Chondrocyte (in vitro differentiated cells): ENCODE measurements around the gene L1CAM. TPM values are rescaled to one million over a fixed set of nuclear protein-coding genes. Genes with fewer than 3 reads are reported as not detected.

Source experiments
- DNase-seq: peaks from one replicate; pipeline ENCODE4 v3.0.0; 2021; ENCODE audit warnings: mixed read lengths, low spot score
- H3K27ac Mint-ChIP-seq: one replicate; pipeline ENCODE4 v1.8.0; 2021; ENCODE audit warnings: mild to moderate bottlenecking, moderate library complexity, mixed read lengths; ENCODE audit not compliant: unreplicated experiment
- H3K27me3 Mint-ChIP-seq: 2 replicates; pipeline ENCODE4 v1.8.0; 2021; ENCODE audit warnings: low read depth, mixed read lengths
- H3K36me3 Mint-ChIP-seq: 2 replicates; pipeline ENCODE4 v1.8.0; 2021; ENCODE audit warnings: low read depth, mixed read lengths
- H3K4me1 Mint-ChIP-seq: 2 replicates; pipeline ENCODE4 v1.8.0; 2021; ENCODE audit warnings: low read depth, mild to moderate bottlenecking, mixed read lengths
- H3K4me3 Mint-ChIP-seq: one replicate; pipeline ENCODE4 v1.8.0; 2021; ENCODE audit warnings: mild to moderate bottlenecking, moderate library complexity, mixed read lengths; ENCODE audit not compliant: unreplicated experiment
- H3K9me3 Mint-ChIP-seq: 2 replicates; pipeline ENCODE4 v1.8.0; 2021; ENCODE audit warnings: low read depth, mixed read lengths
- total RNA-seq: library from RNA; stranded (reverse); gene quantifications from 3 replicates; pipeline ENCODE4 v1.2.1, GENCODE V29; 2021
- TF ChIP-seq, protein P1 (sequence below): fragments of 200-600 bp; sonication (generic); IDR thresholded peaks from 2 replicates; pipeline ENCODE4 v1.5.0; 2021; ENCODE audit warnings: antibody characterized with exemption, mild to moderate bottlenecking, moderate library complexity

The L1CAM gene
- total RNA-seq, 1 donor from 2014 or later = 2.5 TPM

DNA sequence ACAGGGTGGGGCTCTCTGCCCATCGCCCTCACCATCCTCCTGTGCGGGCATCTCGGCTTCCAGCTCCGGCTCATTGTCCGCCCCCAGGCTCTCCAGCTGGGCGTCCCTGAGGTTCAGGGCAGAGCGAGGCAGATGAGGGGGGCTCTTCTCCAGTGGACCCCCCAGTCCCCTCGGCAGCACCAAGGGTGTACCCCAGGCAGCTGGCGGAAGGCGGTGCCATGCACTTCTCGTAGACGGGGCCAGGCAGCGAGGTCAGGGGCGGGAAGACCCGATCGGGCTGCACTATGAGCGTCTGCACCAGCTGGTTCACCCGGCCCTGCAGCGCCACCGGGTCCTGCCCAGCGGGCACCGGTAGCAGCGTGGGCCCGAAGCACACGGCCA is 24.0 kb upstream of the L1CAM start:
- Mint-ChIP-seq H3K4me3 (no peak overlapping the region), H3K9me3 (no peaks in the 10 kb centered on the region), H3K4me1 (no peaks in the 10 kb centered on the region), H3K27me3 (no peaks in the 10 kb centered on the region), H3K36me3 (no peaks in the 10 kb centered on the region), H3K27ac (no peak overlapping the region)
- peak; percentile 92 for DNase-seq
- TF ChIP-seq, protein P1, sequence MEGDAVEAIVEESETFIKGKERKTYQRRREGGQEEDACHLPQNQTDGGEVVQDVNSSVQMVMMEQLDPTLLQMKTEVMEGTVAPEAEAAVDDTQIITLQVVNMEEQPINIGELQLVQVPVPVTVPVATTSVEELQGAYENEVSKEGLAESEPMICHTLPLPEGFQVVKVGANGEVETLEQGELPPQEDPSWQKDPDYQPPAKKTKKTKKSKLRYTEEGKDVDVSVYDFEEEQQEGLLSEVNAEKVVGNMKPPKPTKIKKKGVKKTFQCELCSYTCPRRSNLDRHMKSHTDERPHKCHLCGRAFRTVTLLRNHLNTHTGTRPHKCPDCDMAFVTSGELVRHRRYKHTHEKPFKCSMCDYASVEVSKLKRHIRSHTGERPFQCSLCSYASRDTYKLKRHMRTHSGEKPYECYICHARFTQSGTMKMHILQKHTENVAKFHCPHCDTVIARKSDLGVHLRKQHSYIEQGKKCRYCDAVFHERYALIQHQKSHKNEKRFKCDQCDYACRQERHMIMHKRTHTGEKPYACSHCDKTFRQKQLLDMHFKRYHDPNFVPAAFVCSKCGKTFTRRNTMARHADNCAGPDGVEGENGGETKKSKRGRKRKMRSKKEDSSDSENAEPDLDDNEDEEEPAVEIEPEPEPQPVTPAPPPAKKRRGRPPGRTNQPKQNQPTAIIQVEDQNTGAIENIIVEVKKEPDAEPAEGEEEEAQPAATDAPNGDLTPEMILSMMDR = no peak

- no peak overlapping the region for H3K4me3 Mint-ChIP-seq
- H3K4me1 Mint-ChIP-seq = no peaks in the 10 kb centered on the region
- no peaks in the 10 kb centered on the region for H3K36me3 Mint-ChIP-seq
- no peaks in the 10 kb centered on the region for H3K27me3 Mint-ChIP-seq
- H3K9me3 Mint-ChIP-seq = no peaks in the 10 kb centered on the region
- TF ChIP-seq, protein P1 = no peak
- no peak overlapping the region for H3K27ac Mint-ChIP-seq
- DNase-seq = peak; percentile 88
Observed at GRCh38 chrX:153909024-153909979, 23.3 kb upstream of the L1CAM start.

DNA sequence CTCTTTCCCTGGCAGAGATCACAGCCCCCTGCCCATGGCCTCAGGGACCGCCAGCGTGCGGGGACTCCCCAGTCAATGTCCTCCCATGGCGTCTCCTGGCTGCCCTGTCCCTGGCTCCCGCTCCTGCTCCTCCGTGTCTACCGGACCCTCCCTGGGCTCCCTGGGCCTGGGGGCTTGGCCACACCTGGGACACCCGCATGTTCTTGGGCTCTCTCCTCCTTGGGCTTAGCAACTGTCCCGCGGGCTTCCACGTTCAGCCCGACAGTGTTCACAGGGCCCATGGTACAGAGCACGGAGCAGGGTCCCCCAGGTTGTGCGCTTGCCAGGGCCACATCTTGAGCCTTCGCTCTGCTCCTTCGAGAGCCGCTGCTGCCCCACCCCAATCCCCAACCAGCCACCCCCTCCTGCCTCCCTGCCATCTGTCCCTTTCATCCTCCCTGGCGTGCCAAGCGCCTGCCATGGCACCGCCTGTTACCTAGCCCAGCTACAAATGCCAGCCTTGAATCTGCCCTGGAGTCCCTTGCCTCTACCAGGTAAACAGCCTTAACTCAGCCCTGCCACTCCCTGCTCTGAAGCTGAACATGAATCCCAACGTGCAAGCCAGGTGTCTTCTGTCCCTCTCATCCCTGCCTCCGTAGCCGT is 22.4 kb upstream of the L1CAM start:
- TF ChIP-seq, protein P1 = no peak
- DNase-seq = peak; percentile 90
- Mint-ChIP-seq H3K4me3 (no peak overlapping the region), H3K4me1 (peaks cover under 1% of the 10 kb centered on the region), H3K27me3 (no peaks in the 10 kb centered on the region), H3K36me3 (no peaks in the 10 kb centered on the region), H3K27ac (no peak overlapping the region), H3K9me3 (no peaks in the 10 kb centered on the region)

GRCh38 chrX:153907456-153907855 is 21.5 kb upstream of the L1CAM start:
- H3K4me1 Mint-ChIP-seq = peaks cover 7% of the 10 kb centered on the region
- no peaks in the 10 kb centered on the region for H3K27me3 Mint-ChIP-seq
- H3K4me3 Mint-ChIP-seq = no peak overlapping the region
- H3K9me3 Mint-ChIP-seq = no peaks in the 10 kb centered on the region
- H3K27ac Mint-ChIP-seq = no peak overlapping the region
- TF ChIP-seq, protein P1 = no peak
- peak; percentile 83 for DNase-seq
- no peaks in the 10 kb centered on the region for H3K36me3 Mint-ChIP-seq

DNA sequence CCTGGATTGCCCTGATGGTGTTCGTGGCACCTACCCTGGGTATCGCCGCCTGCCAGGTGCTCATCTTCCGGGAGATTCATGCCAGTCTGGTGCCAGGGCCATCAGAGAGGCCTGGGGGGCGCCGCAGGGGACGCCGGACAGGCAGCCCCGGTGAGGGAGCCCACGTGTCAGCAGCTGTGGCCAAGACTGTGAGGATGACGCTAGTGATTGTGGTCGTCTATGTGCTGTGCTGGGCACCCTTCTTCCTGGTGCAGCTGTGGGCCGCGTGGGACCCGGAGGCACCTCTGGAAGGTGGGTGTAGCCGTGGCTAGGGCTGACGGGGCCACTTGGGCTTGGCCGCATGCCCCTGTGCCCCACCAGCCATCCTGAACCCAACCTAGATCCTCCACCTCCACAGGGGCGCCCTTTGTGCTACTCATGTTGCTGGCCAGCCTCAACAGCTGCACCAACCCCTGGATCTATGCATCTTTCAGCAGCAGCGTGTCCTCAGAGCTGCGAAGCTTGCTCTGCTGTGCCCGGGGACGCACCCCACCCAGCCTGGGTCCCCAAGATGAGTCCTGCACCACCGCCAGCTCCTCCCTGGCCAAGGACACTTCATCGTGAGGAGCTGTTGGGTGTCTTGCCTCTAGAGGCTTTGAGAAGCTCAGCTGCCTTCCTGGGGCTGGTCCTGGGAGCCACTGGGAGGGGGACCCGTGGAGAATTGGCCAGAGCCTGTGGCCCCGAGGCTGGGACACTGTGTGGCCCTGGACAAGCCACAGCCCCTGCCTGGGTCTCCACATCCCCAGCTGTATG is 20.3 kb upstream of the L1CAM start:
- TF ChIP-seq, protein P1 = no peak
- Mint-ChIP-seq H3K27me3 (no peaks in the 10 kb centered on the region), H3K27ac (no peak overlapping the region), H3K4me3 (no peak overlapping the region), H3K4me1 (peaks cover 18% of the 10 kb centered on the region), H3K9me3 (no peaks in the 10 kb centered on the region), H3K36me3 (no peaks in the 10 kb centered on the region)
- DNase-seq = no peak
